Measurements from ENCODE around the gene ZNF106. TPM values are rescaled to one million over a fixed set of nuclear protein-coding genes. Genes with fewer than 3 reads are reported as not detected.

Gene ZNF106
- total RNA-seq, 2 donors from 2014 or later: 42.1 to 46.2 TPM

DNA sequence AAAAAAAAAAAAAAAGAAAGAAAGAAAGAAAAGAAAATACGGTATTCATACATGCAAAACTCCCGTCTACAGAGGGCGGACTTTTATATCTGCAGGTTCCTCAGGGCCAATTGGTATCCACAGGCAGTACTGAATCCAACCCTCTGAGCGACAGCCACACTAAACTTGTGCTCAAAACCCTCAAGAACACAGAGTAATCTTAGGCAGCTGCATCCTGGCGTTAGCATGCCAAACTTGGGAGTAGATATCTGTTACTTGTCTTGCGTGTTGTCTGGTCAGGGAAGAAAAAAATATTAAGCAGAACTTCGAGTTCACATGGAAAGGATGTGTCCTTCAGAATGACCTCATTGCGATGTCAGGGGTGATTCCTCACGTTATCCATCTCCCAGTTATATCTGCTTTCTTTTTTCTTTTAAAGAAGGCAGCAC is 17.3 kb upstream of the ZNF106 start:
- Histone ChIP-seq H3K4me3 (ENCODE audit: low read length) (no peak overlapping the region), H3K27ac (ENCODE audit: low read depth, low read length) (no peak overlapping the region), H3K9me3 (ENCODE audit: control insufficient read depth, low read length) (no peaks in the 10 kb centered on the region), H3K36me3 (ENCODE audit: control insufficient read depth, insufficient read depth, low read length) (peaks cover 25% of the 10 kb centered on the region), H3K4me1 (ENCODE audit: control insufficient read depth, insufficient read depth, low read length) (no peaks in the 10 kb centered on the region), H3K27me3 (ENCODE audit: control insufficient read depth, insufficient read depth, low read length, poor library complexity, severe bottlenecking) (no peaks in the 10 kb centered on the region), H3K9ac (ENCODE audit: extremely low read depth, low read length, poor library complexity, severe bottlenecking) (no peak overlapping the region)
- peaks cover 21% of the 10 kb centered on the region for H3K36me3 Mint-ChIP-seq (ENCODE audit: low read depth)
- 95 to 97% methylated on average over 7 to 9 of the region's 9 CpGs for WGBS, 2 experiments (ENCODE audit: insufficient coverage in 1 of 2, insufficient read length in 1 of 2)
- no peaks in the 10 kb centered on the region for H3K27me3 Mint-ChIP-seq (ENCODE audit: insufficient read depth)
- no peaks in the 10 kb centered on the region for H3K9me3 Mint-ChIP-seq
- no peak overlapping the region for H3K27ac Mint-ChIP-seq
- TF ChIP-seq, protein P1, sequence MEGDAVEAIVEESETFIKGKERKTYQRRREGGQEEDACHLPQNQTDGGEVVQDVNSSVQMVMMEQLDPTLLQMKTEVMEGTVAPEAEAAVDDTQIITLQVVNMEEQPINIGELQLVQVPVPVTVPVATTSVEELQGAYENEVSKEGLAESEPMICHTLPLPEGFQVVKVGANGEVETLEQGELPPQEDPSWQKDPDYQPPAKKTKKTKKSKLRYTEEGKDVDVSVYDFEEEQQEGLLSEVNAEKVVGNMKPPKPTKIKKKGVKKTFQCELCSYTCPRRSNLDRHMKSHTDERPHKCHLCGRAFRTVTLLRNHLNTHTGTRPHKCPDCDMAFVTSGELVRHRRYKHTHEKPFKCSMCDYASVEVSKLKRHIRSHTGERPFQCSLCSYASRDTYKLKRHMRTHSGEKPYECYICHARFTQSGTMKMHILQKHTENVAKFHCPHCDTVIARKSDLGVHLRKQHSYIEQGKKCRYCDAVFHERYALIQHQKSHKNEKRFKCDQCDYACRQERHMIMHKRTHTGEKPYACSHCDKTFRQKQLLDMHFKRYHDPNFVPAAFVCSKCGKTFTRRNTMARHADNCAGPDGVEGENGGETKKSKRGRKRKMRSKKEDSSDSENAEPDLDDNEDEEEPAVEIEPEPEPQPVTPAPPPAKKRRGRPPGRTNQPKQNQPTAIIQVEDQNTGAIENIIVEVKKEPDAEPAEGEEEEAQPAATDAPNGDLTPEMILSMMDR (conservative IDR thresholded peaks at IDR 0.05): no peak
- DNase-seq: no peak
- peaks cover 3% of the 10 kb centered on the region for H3K4me1 Mint-ChIP-seq
- no peak overlapping the region for H3K4me3 Mint-ChIP-seq

DNA sequence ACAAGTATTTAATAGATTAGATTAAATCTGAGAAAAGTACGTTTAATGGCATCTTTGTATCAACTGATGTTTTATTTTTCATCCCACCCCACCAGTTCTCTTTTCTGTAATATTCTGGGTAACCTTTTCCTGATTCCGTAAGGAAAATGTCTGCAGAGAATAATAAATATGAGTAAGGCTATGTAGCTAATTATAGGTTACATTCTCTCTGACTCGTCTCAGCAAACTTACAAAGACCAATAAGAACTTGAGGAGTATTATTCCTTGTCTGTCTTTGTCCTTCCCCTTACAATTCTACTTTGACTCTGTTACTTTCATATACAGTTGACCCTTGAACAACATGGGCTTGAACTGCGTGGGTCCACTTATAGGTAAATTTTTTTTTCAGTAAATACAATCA is 16.6 kb upstream of the ZNF106 start:
- TF ChIP-seq, protein P1 (conservative IDR thresholded peaks at IDR 0.05): no peak
- Mint-ChIP-seq H3K9me3 (no peaks in the 10 kb centered on the region), H3K36me3 (ENCODE audit: low read depth) (peaks cover 18% of the 10 kb centered on the region), H3K4me3 (no peak overlapping the region), H3K4me1 (peaks cover 3% of the 10 kb centered on the region), H3K27ac (no peak overlapping the region), H3K27me3 (ENCODE audit: insufficient read depth) (no peaks in the 10 kb centered on the region)
- Histone ChIP-seq H3K27me3 (ENCODE audit: control insufficient read depth, insufficient read depth, low read length, poor library complexity, severe bottlenecking) (no peaks in the 10 kb centered on the region), H3K4me3 (ENCODE audit: low read length) (no peak overlapping the region), H3K36me3 (ENCODE audit: control insufficient read depth, insufficient read depth, low read length) (peaks cover 27% of the 10 kb centered on the region), H3K9ac (ENCODE audit: extremely low read depth, low read length, poor library complexity, severe bottlenecking) (no peak overlapping the region), H3K27ac (ENCODE audit: low read depth, low read length) (no peak overlapping the region), H3K9me3 (ENCODE audit: control insufficient read depth, low read length) (no peaks in the 10 kb centered on the region), H3K4me1 (ENCODE audit: control insufficient read depth, insufficient read depth, low read length) (no peaks in the 10 kb centered on the region)
- 96 to 100% methylated on average over 1 to 3 of the region's 4 CpGs for WGBS, 2 experiments (ENCODE audit: insufficient coverage in 1 of 2, insufficient read length in 1 of 2)
- DNase-seq: no peak

DNA sequence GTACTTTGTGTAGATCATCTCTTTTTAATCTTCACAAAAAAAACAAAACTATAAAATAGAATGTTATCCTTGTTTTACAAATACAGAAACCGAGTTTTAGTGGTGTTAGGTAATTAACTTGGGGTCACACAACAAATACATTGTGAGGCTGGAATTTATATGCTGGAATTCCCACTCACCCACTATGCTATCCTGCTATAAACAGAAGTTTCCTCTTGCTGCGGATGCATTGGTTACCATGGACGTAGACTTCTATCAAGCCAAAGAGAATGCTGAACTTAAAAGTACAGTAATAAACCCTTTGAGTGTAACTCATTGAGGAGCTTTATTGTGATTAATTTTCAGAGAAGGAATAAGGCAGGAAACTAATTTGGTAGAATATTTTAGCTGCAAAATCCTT is 13.7 kb upstream of the ZNF106 start:
- H3K4me1 ChIP-seq (ENCODE audit: control insufficient read depth, insufficient read depth, low read length): peaks cover 2% of the 10 kb centered on the region
- peaks cover 16% of the 10 kb centered on the region for H3K36me3 ChIP-seq (ENCODE audit: control insufficient read depth, insufficient read depth, low read length)
- H3K9ac ChIP-seq (ENCODE audit: extremely low read depth, low read length, poor library complexity, severe bottlenecking): no peak overlapping the region
- H3K27me3 ChIP-seq (ENCODE audit: control insufficient read depth, insufficient read depth, low read length, poor library complexity, severe bottlenecking): no peaks in the 10 kb centered on the region
- Mint-ChIP-seq H3K4me3 (no peak overlapping the region), H3K9me3 (no peaks in the 10 kb centered on the region), H3K27me3 (ENCODE audit: insufficient read depth) (no peaks in the 10 kb centered on the region), H3K36me3 (ENCODE audit: low read depth) (peaks cover 9% of the 10 kb centered on the region), H3K4me1 (peaks cover 6% of the 10 kb centered on the region), H3K27ac (no peak overlapping the region)
- no peaks in the 10 kb centered on the region for H3K9me3 ChIP-seq (ENCODE audit: control insufficient read depth, low read length)
- TF ChIP-seq, protein P1 (conservative IDR thresholded peaks at IDR 0.05): no peak
- no peak overlapping the region for H3K27ac ChIP-seq (ENCODE audit: low read depth, low read length)
- WGBS, 2 experiments (ENCODE audit: insufficient coverage in 1 of 2, insufficient read length in 1 of 2): 98 to 100% methylated on average over 2 of the region's 3 CpGs
- no peak overlapping the region for H3K4me3 ChIP-seq (ENCODE audit: low read length)
- no peak for DNase-seq

Measured in endodermal cell (in vitro differentiated cells).